Transverse colon (tissue), 4 donors: ENCODE results near the gene BRICD5. TPM values are rescaled to one million over a fixed set of nuclear protein-coding genes. Genes with fewer than 3 reads are reported as not detected.
"Not testable (repeated sequence)": the region's sequence is repeated elsewhere in the genome, so short reads cannot be mapped to it uniquely, and the experiment has no call there.

Source experiments
- DNase-seq: peaks from one replicate; pipeline ENCODE4 v3.0.0-alpha.2; 2019
- H3K27ac ChIP-seq, 4 donors: fragments of 200-600 bp; sonication (generic); 2 replicates each; pipeline ENCODE4 v1.5.1; 2016 to 2018; ENCODE audit warnings: inconsistent platforms in 4 of 4
- H3K27me3 ChIP-seq: fragments of 200-600 bp; sonication (generic); 2 replicates; pipeline ENCODE4 v1.5.1; 2017; ENCODE audit warnings: inconsistent platforms
- H3K36me3 ChIP-seq, 4 donors: fragments of 200-600 bp; sonication (generic); 2 replicates each; pipeline ENCODE4 v1.5.1; 2017 to 2019; ENCODE audit warnings: inconsistent platforms in 4 of 4
- H3K4me1 ChIP-seq, 4 donors: fragments of 200-600 bp; sonication (generic); 2 replicates each; pipeline ENCODE4 v1.5.1; 2017 to 2020; ENCODE audit warnings: inconsistent platforms in 4 of 4
- H3K4me3 ChIP-seq, 4 donors: fragments of 200-600 bp; sonication (generic); 1 replicate in 1 of 4; 2 replicates in 3 of 4; pipeline versions ENCODE4 v1.5.1 to v1.6.1; 2017 to 2019; ENCODE audit warnings: inconsistent platforms in 4 of 4
- H3K9me3 ChIP-seq, 2 donors: fragments of 200-600 bp; sonication (generic); 2 replicates each; pipeline ENCODE4 v1.5.1; 2017 to 2019; ENCODE audit warnings: inconsistent platforms in 2 of 2
- EP300 ChIP-seq: sonication (generic); formaldehyde crosslinking; IDR thresholded peaks from one replicate; pipeline ENCODE4 v1.6.1; 2017; ENCODE audit warnings: antibody characterized with exemption, low read depth
- POLR2A ChIP-seq: fragments of 450-650 bp; IDR thresholded peaks from one replicate; pipeline ENCODE4 v1.6.1; 2016; ENCODE audit warnings: antibody characterized with exemption, mild to moderate bottlenecking, moderate library complexity
- POLR2AphosphoS5 ChIP-seq, 3 donors: sonication (generic); formaldehyde crosslinking; IDR thresholded peaks; one replicate each; pipeline ENCODE4 v1.6.1; 2016; ENCODE audit warnings: antibody characterized with exemption in 3 of 3
- WGBS, 2 donors: methylation state at CpG; one replicate each; pipeline ENCODE4 v1.1.5; 2018; ENCODE audit warnings: low coverage in 1 of 2; 5-methylcytosine and 5-hydroxymethylcytosine counted together
- in situ Hi-C, 4 donors: fragments of 200-750 bp; cut with MboI; loops; one replicate each; pipeline versions ENCODE4 v1.15.0 to v1.15.1; 2017; ENCODE audit warnings: low sequenced_read_pairs in 3 of 4, low pct_ligation_motif_present in 1 of 4, low pct_unique_long_range_greater_than_20kb in 1 of 4
- intact Hi-C: fragments of 100-400 bp; cut with DNase I; formaldehyde crosslinking; loops from one replicate; pipeline ENCODE4 v1.15.1; 2023; ENCODE audit warnings: low total_unique reads
- total RNA-seq, 4 donors: library from RNA; depleted of rRNA; stranded (reverse); fragments of >200 nt; gene quantifications; one replicate each; pipeline ENCODE4 v1.1.0, GENCODE V29; 2016
- TF ChIP-seq, protein P1 (sequence below), 5 experiments: fragments of 200-600 bp in 3 of 5; fragments of 450-650 bp in 2 of 5; sonication (generic) in 3 of 5; IDR thresholded peaks; 1 replicate in 2 of 5; 2 replicates in 3 of 5; pipeline ENCODE4 v1.5.1; 2016 to 2017; ENCODE audit warnings: antibody characterized with exemption in 5 of 5, inconsistent platforms in 3 of 5, mild to moderate bottlenecking in 2 of 5, moderate library complexity in 1 of 5

BRICD5 gene
- total RNA-seq, 4 donors from 2014 or later = 5.7 to 29.9 (median 11.7) TPM

DNA sequence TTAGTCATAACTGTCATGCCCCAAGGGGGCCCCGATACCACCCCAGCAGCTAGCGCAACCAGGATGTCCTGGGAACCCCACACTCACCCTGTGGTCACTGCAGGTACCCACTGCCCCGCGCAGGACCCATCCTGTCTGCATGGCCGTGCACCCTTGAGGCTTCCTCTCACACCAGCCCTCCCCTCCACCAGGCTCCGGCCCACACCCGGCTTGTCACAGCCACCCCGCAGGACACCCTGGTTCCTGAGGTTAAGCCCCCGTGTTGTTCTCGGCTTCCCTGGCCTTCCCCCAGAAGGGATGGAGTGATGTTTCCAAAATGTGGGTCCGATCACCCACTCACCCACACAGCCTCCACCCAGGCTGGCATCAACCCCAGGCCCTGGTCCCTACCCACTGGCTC is 33.1 kb upstream of the BRICD5 start:
- Histone ChIP-seq H3K4me3 (no peak overlapping the region), H3K9me3 (no peaks in the 10 kb centered on the region), H3K4me1 (peaks cover 0 to 1% (median 0%) of the 10 kb centered on the region in 4 donors), H3K36me3 (peaks cover 0 to 34% (median 16%) of the 10 kb centered on the region in 4 donors), H3K27ac (no peak overlapping the region), H3K27me3 (no peaks in the 10 kb centered on the region)
- intact Hi-C loops (no loop called here), in situ Hi-C loops (no loop called here)
- 94 to 100% methylated on average over 2 to 11 of the region's 11 CpGs for WGBS, 2 donors
- DNase-seq = no peak
- no peak for TF ChIP-seq POLR2AphosphoS5 (IDR thresholded peaks at IDR 0.05)

DNA sequence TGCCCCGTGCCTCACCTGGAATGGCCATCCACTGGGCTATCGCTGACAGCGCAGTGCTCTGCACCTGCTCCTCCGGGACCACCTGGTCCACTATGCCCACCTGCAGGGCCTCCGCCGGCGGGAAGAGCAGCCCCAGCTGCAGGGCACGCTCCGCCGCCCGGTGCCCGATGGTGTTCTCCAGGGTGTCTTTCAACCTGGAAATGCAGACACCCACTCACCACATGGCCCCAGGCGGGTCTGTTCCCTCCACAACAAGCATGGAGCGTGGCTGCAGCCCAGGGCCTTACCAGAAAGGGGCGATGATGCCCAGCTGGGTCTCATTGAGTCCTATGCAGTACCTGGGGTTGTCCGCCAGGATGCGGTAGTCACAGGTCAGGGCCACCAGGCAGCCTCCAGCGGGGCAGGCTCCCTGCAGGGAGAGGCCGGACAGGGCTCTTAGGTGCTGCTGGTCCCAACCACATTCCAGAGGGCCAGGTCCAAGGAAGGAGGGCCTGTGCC is 32.4 kb upstream of the BRICD5 start:
- H3K4me3 ChIP-seq = no peak overlapping the region
- H3K36me3 ChIP-seq = peaks cover 0 to 34% (median 16%) of the 10 kb centered on the region in 4 donors
- H3K27me3 ChIP-seq = peaks cover 6% of the 10 kb centered on the region
- no peak overlapping the region for H3K27ac ChIP-seq
- no peak for DNase-seq
- H3K9me3 ChIP-seq = no peaks in the 10 kb centered on the region
- TF ChIP-seq POLR2AphosphoS5 (IDR thresholded peaks at IDR 0.05) (no peak), POLR2A (no peak), EP300 (no peak)
- TF ChIP-seq, protein P1, sequence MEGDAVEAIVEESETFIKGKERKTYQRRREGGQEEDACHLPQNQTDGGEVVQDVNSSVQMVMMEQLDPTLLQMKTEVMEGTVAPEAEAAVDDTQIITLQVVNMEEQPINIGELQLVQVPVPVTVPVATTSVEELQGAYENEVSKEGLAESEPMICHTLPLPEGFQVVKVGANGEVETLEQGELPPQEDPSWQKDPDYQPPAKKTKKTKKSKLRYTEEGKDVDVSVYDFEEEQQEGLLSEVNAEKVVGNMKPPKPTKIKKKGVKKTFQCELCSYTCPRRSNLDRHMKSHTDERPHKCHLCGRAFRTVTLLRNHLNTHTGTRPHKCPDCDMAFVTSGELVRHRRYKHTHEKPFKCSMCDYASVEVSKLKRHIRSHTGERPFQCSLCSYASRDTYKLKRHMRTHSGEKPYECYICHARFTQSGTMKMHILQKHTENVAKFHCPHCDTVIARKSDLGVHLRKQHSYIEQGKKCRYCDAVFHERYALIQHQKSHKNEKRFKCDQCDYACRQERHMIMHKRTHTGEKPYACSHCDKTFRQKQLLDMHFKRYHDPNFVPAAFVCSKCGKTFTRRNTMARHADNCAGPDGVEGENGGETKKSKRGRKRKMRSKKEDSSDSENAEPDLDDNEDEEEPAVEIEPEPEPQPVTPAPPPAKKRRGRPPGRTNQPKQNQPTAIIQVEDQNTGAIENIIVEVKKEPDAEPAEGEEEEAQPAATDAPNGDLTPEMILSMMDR (IDR thresholded peaks at IDR 0.05) = no peak
- intact Hi-C loops (no loop called here), in situ Hi-C loops (no loop called here)
- H3K4me1 ChIP-seq = peaks cover 0 to 8% (median 2%) of the 10 kb centered on the region in 4 donors
- 90% methylated on average over 15 of the region's 19 CpGs; no CpG with 5 or more reads in 1 of the 2 donors for WGBS, 2 donors

DNA sequence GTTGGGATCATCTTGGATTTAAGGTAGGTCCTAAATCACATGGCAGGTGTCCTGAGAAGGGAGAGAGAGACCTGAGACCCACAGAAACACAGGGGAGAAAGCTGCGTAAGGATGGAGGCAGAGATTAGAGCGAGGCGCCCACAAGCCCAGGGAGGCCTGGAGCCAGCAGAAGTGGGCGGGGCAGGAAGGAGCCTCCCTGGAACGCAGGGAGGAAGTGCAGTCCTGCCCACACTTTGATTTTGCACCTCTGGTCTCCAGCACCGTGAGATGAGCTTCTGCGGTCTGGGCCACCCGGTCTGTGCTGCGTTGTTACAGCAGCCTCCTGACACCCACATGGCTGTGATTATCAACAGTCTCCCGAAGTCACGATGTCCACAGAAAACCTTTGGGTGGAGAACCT is 31.9 kb upstream of the BRICD5 start:
- peaks cover 0 to 13% (median 7%) of the 10 kb centered on the region in 4 donors for H3K4me1 ChIP-seq
- no peak overlapping the region for H3K27ac ChIP-seq
- H3K27me3 ChIP-seq = peaks cover 11% of the 10 kb centered on the region
- no peak overlapping the region for H3K4me3 ChIP-seq
- H3K36me3 ChIP-seq = peaks cover 0 to 34% (median 16%) of the 10 kb centered on the region in 4 donors
- WGBS, 2 donors = 74 to 84% methylated on average over 3 to 11 of the region's 11 CpGs
- TF ChIP-seq, protein P1 (IDR thresholded peaks at IDR 0.05) = no peak
- TF ChIP-seq POLR2A = no peak
- TF ChIP-seq POLR2AphosphoS5 (IDR thresholded peaks at IDR 0.05) = no peak
- TF ChIP-seq EP300 = no peak
- no peak for DNase-seq
- intact Hi-C loops (no loop called here), in situ Hi-C loops (no loop called here)
- no peaks in the 10 kb centered on the region for H3K9me3 ChIP-seq

DNA sequence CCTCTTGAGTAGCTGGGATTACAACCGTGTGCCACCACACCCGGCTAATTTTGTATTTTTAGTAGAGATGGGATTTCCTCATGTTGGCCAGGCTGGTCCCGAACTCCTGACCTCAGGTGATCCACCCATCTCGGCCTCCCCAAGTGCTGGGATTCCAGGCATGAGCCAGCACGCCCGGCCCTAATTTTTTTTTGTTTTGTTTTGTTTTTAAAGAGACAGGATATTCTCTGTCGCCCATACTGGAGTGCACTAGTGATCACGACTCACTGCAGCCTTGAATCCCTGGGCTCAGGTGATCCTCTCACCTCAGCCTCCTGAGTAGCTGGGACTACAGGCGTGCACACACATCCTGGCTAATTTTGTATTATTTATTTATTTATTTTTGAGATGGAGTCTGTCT is 29.7 kb upstream of the BRICD5 start:
- DNase-seq, H3K4me3 ChIP-seq, H3K9me3 ChIP-seq, H3K27ac ChIP-seq, in situ Hi-C loops, intact Hi-C loops: not testable (repeated sequence)
- WGBS, 2 donors = 83% methylated on average over 5 to 9 of the region's 9 CpGs
- Histone ChIP-seq H3K4me1 (peaks cover 13 to 36% (median 23%) of the 10 kb centered on the region in 4 donors), H3K36me3 (peaks cover 0 to 26% (median 9%) of the 10 kb centered on the region in 4 donors), H3K27me3 (peaks cover 34% of the 10 kb centered on the region)

DNA sequence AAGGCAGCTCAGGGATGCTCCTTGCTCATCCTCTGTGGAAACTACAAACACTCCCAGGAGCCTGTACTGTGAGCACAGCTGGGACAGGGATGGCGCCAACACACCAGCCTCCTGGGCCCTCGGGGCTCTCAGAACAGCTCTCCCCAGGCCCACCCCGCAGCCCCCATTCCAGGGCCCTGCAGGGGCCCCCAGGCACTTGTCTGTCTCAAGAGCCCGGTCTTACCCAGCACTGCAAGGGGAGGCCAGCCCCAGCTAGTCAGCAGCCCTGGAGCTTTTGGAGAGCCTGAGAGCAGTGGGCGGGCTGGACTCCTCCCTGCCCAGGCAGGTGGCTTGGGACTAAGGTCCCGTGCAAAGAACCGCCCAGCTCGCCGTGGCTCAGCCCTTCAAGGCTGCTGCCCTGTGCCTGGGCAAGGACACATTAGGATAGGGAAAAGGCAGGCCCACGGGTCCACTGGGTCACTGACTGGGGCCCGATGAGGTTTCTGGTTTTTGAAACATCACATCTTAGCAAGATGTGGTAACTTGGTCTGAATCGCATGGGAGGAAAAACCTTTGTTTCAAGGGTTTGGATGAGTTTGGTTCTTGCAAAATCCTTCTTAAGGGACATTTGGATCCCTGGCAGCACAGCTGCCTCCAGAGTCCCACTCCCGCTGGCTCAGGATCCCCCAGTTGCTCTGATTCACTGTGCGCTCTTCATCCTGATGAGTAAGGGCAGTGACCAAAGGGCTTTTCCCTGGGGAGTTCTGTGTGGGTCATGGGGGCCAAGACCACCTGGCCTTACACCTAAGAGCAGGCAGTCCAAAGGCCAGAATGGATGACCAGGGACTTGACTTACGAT is 28.4 kb upstream of the BRICD5 start:
- no peak for DNase-seq
- H3K36me3 ChIP-seq = peaks cover 0 to 23% (median 11%) of the 10 kb centered on the region in 4 donors
- intact Hi-C loops = loop anchor here (10.0 kb wide), 1 partner anchor 234 kb away; the partner anchor contains the start of gene ZNF598

More for the DNA sequence above, 28.4 kb upstream of the BRICD5 start:
- WGBS, 2 donors = 59% methylated on average over 9 of the region's 15 CpGs; no CpG with 5 or more reads in 1 of the 2 donors
- H3K4me1 ChIP-seq = peaks cover 13 to 38% (median 23%) of the 10 kb centered on the region in 4 donors
- peaks cover 36% of the 10 kb centered on the region for H3K27me3 ChIP-seq
- H3K27ac ChIP-seq = no peak overlapping the region
- in situ Hi-C loops = no loop called here
- no peaks in the 10 kb centered on the region for H3K9me3 ChIP-seq
- TF ChIP-seq POLR2AphosphoS5 (IDR thresholded peaks at IDR 0.05) (no peak), POLR2A (no peak), EP300 (no peak)
- TF ChIP-seq, protein P1 (IDR thresholded peaks at IDR 0.05) = no peak
- no peak overlapping the region for H3K4me3 ChIP-seq
